ENCODE measurements around the gene TRIO.
A peak's percentile ranks its signal among the peaks of the same experiment; 100 is the strongest.

The TRIO gene

DNA sequence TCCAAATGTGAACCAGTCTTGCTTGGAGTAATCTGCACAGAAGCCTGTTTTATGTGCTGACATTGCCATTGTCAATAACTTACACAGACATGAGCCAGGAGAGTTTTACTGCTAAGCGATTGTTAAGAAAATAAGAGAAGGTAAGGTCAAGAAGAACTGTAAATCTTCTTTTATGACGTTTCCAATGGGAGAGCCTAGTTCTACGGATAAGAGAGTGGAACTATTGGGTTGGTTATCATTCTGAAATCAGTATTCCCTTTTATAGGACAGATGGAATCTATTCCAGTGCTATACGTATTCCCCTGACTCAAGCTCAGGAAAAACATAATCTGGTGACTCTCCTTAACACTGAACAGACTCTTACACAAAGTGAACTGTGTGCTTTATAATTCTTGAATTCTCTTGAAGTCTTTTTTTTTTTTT is 300.5 kb downstream of the TRIO start (continued):
- TF ChIP-seq SP7 (tag by site-specific recombination; IDR thresholded peaks at IDR 0.05) (peak; percentile 40; the same call in 1 of the 2 replicates), KLF8 (tag by site-specific recombination; IDR thresholded peaks at IDR 0.05) (no peak), ZNF555 (tag by site-specific recombination; conservative IDR thresholded peaks at IDR 0.05) (no peak), PRDM1 (tag by site-specific recombination; IDR thresholded peaks at IDR 0.05) (peak; percentile 39; the same call in 1 of the 2 replicates), ZNF174 (tag by site-specific recombination; IDR thresholded peaks at IDR 0.05) (no peak), ELK4 (IDR thresholded peaks at IDR 0.05; ENCODE audit: borderline replicate concordance, low read depth, low read length) (no peak), ZFP37 (tag by site-specific recombination; IDR thresholded peaks at IDR 0.05) (no peak), ZNF24 (tag by site-specific recombination; IDR thresholded peaks at IDR 0.05) (no peak), FEZF1 (tag by site-specific recombination; IDR thresholded peaks at IDR 0.05) (peak; percentile 85), ZNF354C (tag by site-specific recombination; IDR thresholded peaks at IDR 0.05; ENCODE audit: borderline replicate concordance, low read depth) (no peak), ZNF19 (tag by site-specific recombination; IDR thresholded peaks at IDR 0.05; ENCODE audit: low read depth) (no peak), ZNF16 (tag by site-specific recombination; IDR thresholded peaks at IDR 0.05; ENCODE audit: low read depth) (no peak), ZBTB17 (tag by site-specific recombination; IDR thresholded peaks at IDR 0.05) (peak; percentile 60; the same call in 1 of the 2 replicates), ZNF391 (tag by site-specific recombination; IDR thresholded peaks at IDR 0.05; ENCODE audit: borderline replicate concordance, low read depth) (no peak), REST (tag by site-specific recombination; IDR thresholded peaks at IDR 0.05) (no peak)
- TF ChIP-seq, protein P1, sequence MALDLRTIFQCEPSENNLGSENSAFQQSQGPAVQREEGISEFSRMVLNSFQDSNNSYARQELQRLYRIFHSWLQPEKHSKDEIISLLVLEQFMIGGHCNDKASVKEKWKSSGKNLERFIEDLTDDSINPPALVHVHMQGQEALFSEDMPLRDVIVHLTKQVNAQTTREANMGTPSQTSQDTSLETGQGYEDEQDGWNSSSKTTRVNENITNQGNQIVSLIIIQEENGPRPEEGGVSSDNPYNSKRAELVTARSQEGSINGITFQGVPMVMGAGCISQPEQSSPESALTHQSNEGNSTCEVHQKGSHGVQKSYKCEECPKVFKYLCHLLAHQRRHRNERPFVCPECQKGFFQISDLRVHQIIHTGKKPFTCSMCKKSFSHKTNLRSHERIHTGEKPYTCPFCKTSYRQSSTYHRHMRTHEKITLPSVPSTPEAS (tag by site-specific recombination; IDR thresholded peaks at IDR 0.05): no peak
- TF ChIP-seq, protein P2, sequence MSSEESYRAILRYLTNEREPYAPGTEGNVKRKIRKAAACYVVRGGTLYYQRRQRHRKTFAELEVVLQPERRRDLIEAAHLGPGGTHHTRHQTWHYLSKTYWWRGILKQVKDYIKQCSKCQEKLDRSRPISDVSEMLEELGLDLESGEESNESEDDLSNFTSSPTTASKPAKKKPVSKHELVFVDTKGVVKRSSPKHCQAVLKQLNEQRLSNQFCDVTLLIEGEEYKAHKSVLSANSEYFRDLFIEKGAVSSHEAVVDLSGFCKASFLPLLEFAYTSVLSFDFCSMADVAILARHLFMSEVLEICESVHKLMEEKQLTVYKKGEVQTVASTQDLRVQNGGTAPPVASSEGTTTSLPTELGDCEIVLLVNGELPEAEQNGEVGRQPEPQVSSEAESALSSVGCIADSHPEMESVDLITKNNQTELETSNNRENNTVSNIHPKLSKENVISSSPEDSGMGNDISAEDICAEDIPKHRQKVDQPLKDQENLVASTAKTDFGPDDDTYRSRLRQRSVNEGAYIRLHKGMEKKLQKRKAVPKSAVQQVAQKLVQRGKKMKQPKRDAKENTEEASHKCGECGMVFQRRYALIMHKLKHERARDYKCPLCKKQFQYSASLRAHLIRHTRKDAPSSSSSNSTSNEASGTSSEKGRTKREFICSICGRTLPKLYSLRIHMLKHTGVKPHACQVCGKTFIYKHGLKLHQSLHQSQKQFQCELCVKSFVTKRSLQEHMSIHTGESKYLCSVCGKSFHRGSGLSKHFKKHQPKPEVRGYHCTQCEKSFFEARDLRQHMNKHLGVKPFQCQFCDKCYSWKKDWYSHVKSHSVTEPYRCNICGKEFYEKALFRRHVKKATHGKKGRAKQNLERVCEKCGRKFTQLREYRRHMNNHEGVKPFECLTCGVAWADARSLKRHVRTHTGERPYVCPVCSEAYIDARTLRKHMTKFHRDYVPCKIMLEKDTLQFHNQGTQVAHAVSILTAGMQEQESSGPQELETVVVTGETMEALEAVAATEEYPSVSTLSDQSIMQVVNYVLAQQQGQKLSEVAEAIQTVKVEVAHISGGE (tag by site-specific recombination; conservative IDR thresholded peaks at IDR 0.05; ENCODE audit: low read depth): no peak
- TF ChIP-seq, protein P3, sequence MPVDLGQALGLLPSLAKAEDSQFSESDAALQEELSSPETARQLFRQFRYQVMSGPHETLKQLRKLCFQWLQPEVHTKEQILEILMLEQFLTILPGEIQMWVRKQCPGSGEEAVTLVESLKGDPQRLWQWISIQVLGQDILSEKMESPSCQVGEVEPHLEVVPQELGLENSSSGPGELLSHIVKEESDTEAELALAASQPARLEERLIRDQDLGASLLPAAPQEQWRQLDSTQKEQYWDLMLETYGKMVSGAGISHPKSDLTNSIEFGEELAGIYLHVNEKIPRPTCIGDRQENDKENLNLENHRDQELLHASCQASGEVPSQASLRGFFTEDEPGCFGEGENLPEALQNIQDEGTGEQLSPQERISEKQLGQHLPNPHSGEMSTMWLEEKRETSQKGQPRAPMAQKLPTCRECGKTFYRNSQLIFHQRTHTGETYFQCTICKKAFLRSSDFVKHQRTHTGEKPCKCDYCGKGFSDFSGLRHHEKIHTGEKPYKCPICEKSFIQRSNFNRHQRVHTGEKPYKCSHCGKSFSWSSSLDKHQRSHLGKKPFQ (tag by site-specific recombination; IDR thresholded peaks at IDR 0.05): peak; percentile 90
